GM18951 (cell line): ENCODE measurements around the gene CALML5.

Source experiments
- POLR2A ChIP-seq: IDR thresholded peaks from 4 replicates; pipeline ENCODE4 v1.6.1; 2011; ENCODE audit warnings: mild to moderate bottlenecking; ENCODE audit not compliant: insufficient read length, insufficient read depth; ENCODE audit errors: extremely low read depth
- in situ Hi-C: fragments of 300-500 bp; cut with MboI; formaldehyde crosslinking; loops from one replicate; pipeline ENCODE4 v1.12.0; 2022; ENCODE audit warnings: low sequenced_read_pairs, mixed read lengths, inconsistent platforms; ENCODE audit not compliant: unreplicated experiment

The CALML5 gene

GRCh38 chr10:5506751-5507648 is 7.6 kb upstream of the CALML5 start:
- in situ Hi-C loops, result no loop called here
- no peak for TF ChIP-seq POLR2A

DNA sequence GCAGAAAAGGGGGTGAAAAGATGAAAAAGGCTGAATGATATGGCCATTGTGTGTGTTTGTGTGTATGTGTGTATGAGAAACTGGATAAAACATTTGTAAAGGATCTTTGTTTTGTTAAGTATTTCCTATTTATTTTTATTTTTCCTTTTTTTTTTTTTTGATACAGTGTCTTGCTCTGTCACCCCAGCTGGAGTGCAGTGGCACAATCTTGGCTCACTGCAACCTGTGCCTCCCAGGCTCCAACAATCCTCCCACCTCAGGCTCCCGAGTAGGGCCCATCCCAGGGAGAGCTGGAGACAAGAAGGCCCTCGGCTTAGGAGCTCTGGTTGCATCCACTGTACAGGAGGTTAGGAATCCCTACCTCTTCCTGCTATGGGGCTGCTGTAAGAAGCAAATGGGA is 6.9 kb upstream of the CALML5 start:
- in situ Hi-C loops, result no loop called here
- TF ChIP-seq POLR2A, result no peak

- in situ Hi-C loops, result no loop called here
- TF ChIP-seq POLR2A, result no peak
Observed at GRCh38 chr10:5504146-5505072, 5.0 kb upstream of the CALML5 start.

- TF ChIP-seq POLR2A, result no peak
- in situ Hi-C loops, result no loop called here
Observed at GRCh38 chr10:5503477-5503835, 4.1 kb upstream of the CALML5 start.

GRCh38 chr10:5502571-5503476 is 3.5 kb upstream of the CALML5 start:
- in situ Hi-C loops, result no loop called here
- TF ChIP-seq POLR2A, result no peak

GRCh38 chr10:5502061-5502521 is 2.7 kb upstream of the CALML5 start:
- in situ Hi-C loops, result no loop called here
- no peak for TF ChIP-seq POLR2A

GRCh38 chr10:5500910-5501309 is 1.5 kb upstream of the CALML5 start:
- in situ Hi-C loops, result no loop called here
- no peak for TF ChIP-seq POLR2A

GRCh38 chr10:5500162-5500670 is 846 bp upstream of the CALML5 start:
- in situ Hi-C loops, result no loop called here
- no peak for TF ChIP-seq POLR2A

GRCh38 chr10:5498791-5499492 is 428 bp downstream of the CALML5 start:
- in situ Hi-C loops, result no loop called here

DNA sequence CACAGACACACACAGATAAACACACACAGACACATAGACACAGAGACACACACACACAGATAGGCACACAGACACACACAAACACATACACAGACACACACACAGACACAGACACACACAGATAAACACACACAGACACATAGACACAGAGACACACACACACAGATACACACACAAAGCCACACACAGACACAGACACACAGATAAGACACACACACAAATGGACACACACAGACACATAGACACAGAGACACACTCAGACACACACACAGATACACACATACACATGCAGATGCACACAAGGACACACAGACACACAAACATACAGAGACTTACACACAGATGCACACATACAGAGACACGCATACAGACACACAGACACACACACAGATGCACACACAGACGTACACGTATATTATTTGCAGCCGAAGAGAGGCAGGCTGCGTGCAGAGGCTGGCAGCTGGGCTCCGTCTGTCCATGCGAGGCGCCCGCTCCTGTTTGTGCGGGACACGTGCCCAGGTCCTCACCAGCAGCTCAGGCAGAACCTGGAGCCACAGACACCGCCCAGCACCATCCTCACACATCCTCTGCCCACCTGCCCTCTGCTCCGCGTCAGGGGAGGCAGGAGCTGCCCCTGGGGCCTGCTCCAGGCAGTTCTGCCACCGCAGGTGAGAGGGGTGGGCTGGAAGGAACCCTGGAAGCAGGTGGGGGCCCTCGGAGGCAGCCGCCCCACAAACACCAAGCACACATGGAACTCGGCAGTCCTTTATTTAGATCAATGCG is 1.2 kb downstream of the CALML5 start:
- in situ Hi-C loops, result no loop called here
- no peak for TF ChIP-seq POLR2A

More at GRCh38 chr10:5498791-5499492, 428 bp downstream of the CALML5 start:
- TF ChIP-seq POLR2A, result no peak

DNA sequence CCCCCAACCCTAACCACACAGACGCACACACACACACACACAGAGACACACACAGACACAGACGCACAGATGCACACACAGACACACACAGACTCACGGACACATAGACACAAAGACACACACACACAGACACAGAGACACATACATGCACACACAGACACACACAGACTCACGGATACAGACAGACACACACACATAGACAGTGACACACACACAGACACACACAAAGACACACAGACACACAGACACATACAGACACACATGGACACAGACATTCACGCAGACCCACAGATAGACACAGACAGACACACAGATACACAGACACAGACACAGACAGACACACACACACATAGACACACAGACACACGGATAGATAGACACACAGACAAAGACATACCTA is 2.1 kb downstream of the CALML5 start:
- no peak for TF ChIP-seq POLR2A
- in situ Hi-C loops, result no loop called here
